ENCODE measurements around the gene NR1H2. TPM values are rescaled to one million over a fixed set of nuclear protein-coding genes. Genes with fewer than 3 reads are reported as not detected.

The NR1H2 gene
- total and polyA plus RNA-seq, 10 of the 15 experiments (the other 5 are each of a cell fraction or from before 2014, with no cell fraction given), result 0.05 to 54.2 (median 35.1) TPM

DNA sequence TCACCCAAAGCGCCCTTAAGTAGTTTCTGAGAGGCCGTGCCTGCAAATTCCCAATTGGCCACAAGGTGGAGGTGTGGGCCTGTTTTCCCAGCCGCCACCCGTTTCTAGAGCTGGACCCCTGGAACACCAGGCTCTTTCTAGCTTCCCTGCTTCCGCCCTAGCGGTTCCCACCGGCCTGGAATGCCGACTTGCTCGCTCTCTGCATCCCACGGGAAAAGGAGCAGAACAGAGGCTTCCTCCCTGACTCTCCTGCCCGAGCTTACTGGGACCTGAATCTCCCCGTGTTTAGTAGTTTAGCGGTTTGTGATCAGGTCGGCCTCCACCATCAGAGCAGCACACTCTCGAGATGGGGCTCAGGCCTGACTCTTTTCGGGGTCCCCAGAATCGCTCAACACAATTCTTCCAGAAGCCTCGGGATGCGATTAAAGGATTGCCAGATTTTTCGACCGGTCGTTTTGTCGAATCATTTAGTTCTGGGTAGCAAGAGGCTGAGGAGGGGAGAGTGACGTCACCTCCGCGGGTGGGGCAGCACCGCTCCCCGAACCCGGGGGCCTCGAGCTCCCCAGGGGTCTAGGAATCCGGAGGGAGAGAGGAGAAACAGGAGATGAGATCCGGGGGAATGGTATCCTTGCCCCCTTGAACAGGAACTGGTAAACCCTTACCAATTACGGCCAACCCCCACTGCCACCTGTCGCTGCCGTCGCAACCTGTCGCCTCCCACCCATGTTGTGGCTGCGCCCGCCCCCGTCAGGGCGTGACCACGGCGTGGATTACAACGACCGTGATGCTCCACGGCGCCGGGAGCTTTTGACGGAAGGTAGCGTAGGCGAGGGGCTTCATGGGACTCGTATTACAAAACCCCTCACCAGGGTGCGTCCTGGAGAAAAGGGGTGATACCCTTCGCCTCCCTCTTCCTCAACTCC is 18.8 kb upstream of the NR1H2 start (continued):
- no peak for TF ChIP-seq ZNF384 (IDR thresholded peaks at IDR 0.05; ENCODE audit: borderline replicate concordance, low read depth, low read length)
- 0 out of 2 replicates have a peak, but pooled peaks have one; percentile 29 for TF ChIP-seq LARP7 (IDR thresholded peaks at IDR 0.05)
- peak; percentile 90 to 92 for TF ChIP-seq IKZF2 (IDR thresholded peaks at IDR 0.05)
- TF ChIP-seq, protein P1, sequence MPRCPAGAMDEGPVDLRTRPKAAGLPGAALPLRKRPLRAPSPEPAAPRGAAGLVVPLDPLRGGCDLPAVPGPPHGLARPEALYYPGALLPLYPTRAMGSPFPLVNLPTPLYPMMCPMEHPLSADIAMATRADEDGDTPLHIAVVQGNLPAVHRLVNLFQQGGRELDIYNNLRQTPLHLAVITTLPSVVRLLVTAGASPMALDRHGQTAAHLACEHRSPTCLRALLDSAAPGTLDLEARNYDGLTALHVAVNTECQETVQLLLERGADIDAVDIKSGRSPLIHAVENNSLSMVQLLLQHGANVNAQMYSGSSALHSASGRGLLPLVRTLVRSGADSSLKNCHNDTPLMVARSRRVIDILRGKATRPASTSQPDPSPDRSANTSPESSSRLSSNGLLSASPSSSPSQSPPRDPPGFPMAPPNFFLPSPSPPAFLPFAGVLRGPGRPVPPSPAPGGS (IDR thresholded peaks at IDR 0.05; ENCODE audit: borderline replicate concordance, insufficient read depth, low read depth, low read length, poor library complexity, severe bottlenecking), result peak; percentile 34
- peak; percentile 62 for TF ChIP-seq YY1 (IDR thresholded peaks at IDR 0.05; ENCODE audit: low read depth, low read length)
- peak; percentile 70 for TF ChIP-seq POLR2A (IDR thresholded peaks at IDR 0.05; ENCODE audit: low read depth, low read length)
- peak; percentile 14 for TF ChIP-seq SP1 (IDR thresholded peaks at IDR 0.05; ENCODE audit: low read depth, low read length)
- TF ChIP-seq, protein P2, sequence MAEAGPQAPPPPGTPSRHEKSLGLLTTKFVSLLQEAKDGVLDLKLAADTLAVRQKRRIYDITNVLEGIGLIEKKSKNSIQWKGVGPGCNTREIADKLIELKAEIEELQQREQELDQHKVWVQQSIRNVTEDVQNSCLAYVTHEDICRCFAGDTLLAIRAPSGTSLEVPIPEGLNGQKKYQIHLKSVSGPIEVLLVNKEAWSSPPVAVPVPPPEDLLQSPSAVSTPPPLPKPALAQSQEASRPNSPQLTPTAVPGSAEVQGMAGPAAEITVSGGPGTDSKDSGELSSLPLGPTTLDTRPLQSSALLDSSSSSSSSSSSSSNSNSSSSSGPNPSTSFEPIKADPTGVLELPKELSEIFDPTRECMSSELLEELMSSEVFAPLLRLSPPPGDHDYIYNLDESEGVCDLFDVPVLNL (IDR thresholded peaks at IDR 0.05; ENCODE audit: low read depth, low read length), result peak; percentile 75
- TF ChIP-seq CREM (IDR thresholded peaks at IDR 0.05; ENCODE audit: low read depth), result peak; percentile 81
- TF ChIP-seq, protein P3, sequence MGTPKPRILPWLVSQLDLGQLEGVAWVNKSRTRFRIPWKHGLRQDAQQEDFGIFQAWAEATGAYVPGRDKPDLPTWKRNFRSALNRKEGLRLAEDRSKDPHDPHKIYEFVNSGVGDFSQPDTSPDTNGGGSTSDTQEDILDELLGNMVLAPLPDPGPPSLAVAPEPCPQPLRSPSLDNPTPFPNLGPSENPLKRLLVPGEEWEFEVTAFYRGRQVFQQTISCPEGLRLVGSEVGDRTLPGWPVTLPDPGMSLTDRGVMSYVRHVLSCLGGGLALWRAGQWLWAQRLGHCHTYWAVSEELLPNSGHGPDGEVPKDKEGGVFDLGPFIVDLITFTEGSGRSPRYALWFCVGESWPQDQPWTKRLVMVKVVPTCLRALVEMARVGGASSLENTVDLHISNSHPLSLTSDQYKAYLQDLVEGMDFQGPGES (IDR thresholded peaks at IDR 0.05), result 0 out of 2 replicates have a peak, but pooled peaks have one; percentile 29
- TF ChIP-seq, protein P4, sequence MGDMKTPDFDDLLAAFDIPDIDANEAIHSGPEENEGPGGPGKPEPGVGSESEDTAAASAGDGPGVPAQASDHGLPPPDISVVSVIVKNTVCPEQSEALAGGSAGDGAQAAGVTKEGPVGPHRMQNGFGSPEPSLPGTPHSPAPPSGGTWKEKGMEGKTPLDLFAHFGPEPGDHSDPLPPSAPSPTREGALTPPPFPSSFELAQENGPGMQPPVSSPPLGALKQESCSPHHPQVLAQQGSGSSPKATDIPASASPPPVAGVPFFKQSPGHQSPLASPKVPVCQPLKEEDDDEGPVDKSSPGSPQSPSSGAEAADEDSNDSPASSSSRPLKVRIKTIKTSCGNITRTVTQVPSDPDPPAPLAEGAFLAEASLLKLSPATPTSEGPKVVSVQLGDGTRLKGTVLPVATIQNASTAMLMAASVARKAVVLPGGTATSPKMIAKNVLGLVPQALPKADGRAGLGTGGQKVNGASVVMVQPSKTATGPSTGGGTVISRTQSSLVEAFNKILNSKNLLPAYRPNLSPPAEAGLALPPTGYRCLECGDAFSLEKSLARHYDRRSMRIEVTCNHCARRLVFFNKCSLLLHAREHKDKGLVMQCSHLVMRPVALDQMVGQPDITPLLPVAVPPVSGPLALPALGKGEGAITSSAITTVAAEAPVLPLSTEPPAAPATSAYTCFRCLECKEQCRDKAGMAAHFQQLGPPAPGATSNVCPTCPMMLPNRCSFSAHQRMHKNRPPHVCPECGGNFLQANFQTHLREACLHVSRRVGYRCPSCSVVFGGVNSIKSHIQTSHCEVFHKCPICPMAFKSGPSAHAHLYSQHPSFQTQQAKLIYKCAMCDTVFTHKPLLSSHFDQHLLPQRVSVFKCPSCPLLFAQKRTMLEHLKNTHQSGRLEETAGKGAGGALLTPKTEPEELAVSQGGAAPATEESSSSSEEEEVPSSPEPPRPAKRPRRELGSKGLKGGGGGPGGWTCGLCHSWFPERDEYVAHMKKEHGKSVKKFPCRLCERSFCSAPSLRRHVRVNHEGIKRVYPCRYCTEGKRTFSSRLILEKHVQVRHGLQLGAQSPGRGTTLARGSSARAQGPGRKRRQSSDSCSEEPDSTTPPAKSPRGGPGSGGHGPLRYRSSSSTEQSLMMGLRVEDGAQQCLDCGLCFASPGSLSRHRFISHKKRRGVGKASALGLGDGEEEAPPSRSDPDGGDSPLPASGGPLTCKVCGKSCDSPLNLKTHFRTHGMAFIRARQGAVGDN (IDR thresholded peaks at IDR 0.05), result peak; percentile 78
- 0 out of 3 replicates have a peak, but pooled peaks have one; percentile 35 for TF ChIP-seq POU2F2 (IDR thresholded peaks at IDR 0.05; ENCODE audit: borderline replicate concordance, low read depth, low read length)
- no peak for TF ChIP-seq SRF (IDR thresholded peaks at IDR 0.05; ENCODE audit: low read depth in 2 of 2, low read length in 2 of 2)
- TF ChIP-seq, protein P5, sequence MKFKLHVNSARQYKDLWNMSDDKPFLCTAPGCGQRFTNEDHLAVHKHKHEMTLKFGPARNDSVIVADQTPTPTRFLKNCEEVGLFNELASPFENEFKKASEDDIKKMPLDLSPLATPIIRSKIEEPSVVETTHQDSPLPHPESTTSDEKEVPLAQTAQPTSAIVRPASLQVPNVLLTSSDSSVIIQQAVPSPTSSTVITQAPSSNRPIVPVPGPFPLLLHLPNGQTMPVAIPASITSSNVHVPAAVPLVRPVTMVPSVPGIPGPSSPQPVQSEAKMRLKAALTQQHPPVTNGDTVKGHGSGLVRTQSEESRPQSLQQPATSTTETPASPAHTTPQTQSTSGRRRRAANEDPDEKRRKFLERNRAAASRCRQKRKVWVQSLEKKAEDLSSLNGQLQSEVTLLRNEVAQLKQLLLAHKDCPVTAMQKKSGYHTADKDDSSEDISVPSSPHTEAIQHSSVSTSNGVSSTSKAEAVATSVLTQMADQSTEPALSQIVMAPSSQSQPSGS (IDR thresholded peaks at IDR 0.05; ENCODE audit: low read length), result peak; percentile 86
- peak; percentile 79 for TF ChIP-seq TCF12 (IDR thresholded peaks at IDR 0.05; ENCODE audit: low read depth, low read length)
- peak; percentile 67 for TF ChIP-seq MTA2 (IDR thresholded peaks at IDR 0.05; ENCODE audit: low read depth)
- TF ChIP-seq TBL1XR1 (IDR thresholded peaks at IDR 0.05; ENCODE audit: low read depth, low read length), result peak; percentile 29; the same call in 1 of the 2 replicates
- peak; percentile 33 for TF ChIP-seq MYC (IDR thresholded peaks at IDR 0.05; ENCODE audit: insufficient read depth, insufficient read length, insufficient replicate concordance, low read length, severe bottlenecking)

Measured in GM12878 (cell line).